Tibial nerve (tissue), 4 donors: ENCODE data around the gene ATP11A. TPM values are rescaled to one million over a fixed set of nuclear protein-coding genes. Genes with fewer than 3 reads are reported as not detected.

Experiments
- DNase-seq, 2 donors: peaks; one replicate each; pipeline ENCODE4 v3.0.0-alpha.2; 2019; ENCODE audit warnings: low spot score in 2 of 2
- H3K27ac ChIP-seq, 4 donors: fragments of 200-600 bp; sonication (generic) in 3 of 4; one replicate each; pipeline ENCODE4 v1.5.1; 2017 to 2019; ENCODE audit warnings: mild to moderate bottlenecking in 1 of 4
- H3K27me3 ChIP-seq, 2 donors: fragments of 200-600 bp; sonication (generic) in 1 of 2; one replicate each; pipeline versions ENCODE4 v1.5.1 to v1.6.0; 2017 to 2019
- H3K36me3 ChIP-seq, 3 donors: fragments of 200-600 bp; sonication (generic); one replicate each; pipeline ENCODE4 v1.5.1; 2018 to 2019
- H3K4me1 ChIP-seq, 4 donors: fragments of 200-600 bp; sonication (generic) in 3 of 4; one replicate each; pipeline ENCODE4 v1.5.1; 2017 to 2019
- H3K4me3 ChIP-seq, 4 donors: fragments of 200-600 bp; sonication (generic) in 3 of 4; one replicate each; pipeline ENCODE4 v1.5.1; 2017 to 2019; ENCODE audit warnings: mild to moderate bottlenecking in 1 of 4, moderate library complexity in 1 of 4
- H3K9me3 ChIP-seq, 4 donors: fragments of 200-600 bp; sonication (generic) in 3 of 4; one replicate each; pipeline ENCODE4 v1.5.1; 2017 to 2019
- CTCF ChIP-seq, 5 experiments: fragments of 200-600 bp in 3 of 5; fragments of 450-650 bp in 2 of 5; sonication (generic) in 3 of 5; IDR thresholded peaks; one replicate each; pipeline ENCODE4 v1.5.1; 2016 to 2019; ENCODE audit warnings: antibody characterized with exemption in 5 of 5, mild to moderate bottlenecking in 3 of 5, moderate library complexity in 2 of 5
- EP300 ChIP-seq, 2 donors: sonication (generic); formaldehyde crosslinking; IDR thresholded peaks; one replicate each; pipeline ENCODE4 v1.6.1; 2017; ENCODE audit warnings: antibody characterized with exemption in 2 of 2, mild to moderate bottlenecking in 1 of 2
- POLR2A ChIP-seq, 2 donors: fragments of 450-650 bp; IDR thresholded peaks; one replicate each; pipeline ENCODE4 v1.6.1; 2017; ENCODE audit warnings: antibody characterized with exemption in 2 of 2, mild to moderate bottlenecking in 2 of 2, moderate library complexity in 2 of 2
- WGBS, 2 donors: methylation state at CpG; one replicate each; pipeline ENCODE4 v1.1.5; 2018; 5-methylcytosine and 5-hydroxymethylcytosine counted together
- total RNA-seq, 4 donors: library from RNA; depleted of rRNA; stranded (reverse); fragments of >200 nt; gene quantifications; one replicate each; pipeline ENCODE4 v1.1.0, GENCODE V29; 2016

Gene ATP11A
- total RNA-seq, 4 donors from 2014 or later = 24.7 to 61.5 (median 35.0) TPM

- H3K9me3 ChIP-seq = no peaks in the 10 kb centered on the region
- H3K27me3 ChIP-seq = no peaks in the 10 kb centered on the region
- TF ChIP-seq CTCF (IDR thresholded peaks at IDR 0.05) (no peak), EP300 (IDR thresholded peaks at IDR 0.05) (no peak), POLR2A (IDR thresholded peaks at IDR 0.05) (no peak)
- H3K4me1 ChIP-seq = peaks cover 0 to 14% (median 4%) of the 10 kb centered on the region in 4 donors
- WGBS, 2 donors = 91 to 94% methylated on average over 34 of the region's 34 CpGs
- no peak overlapping the region for H3K27ac ChIP-seq
- peaks cover 0 to 9% (median 0%) of the 10 kb centered on the region in 3 donors for H3K36me3 ChIP-seq
- H3K4me3 ChIP-seq = no peak overlapping the region
- DNase-seq = no peak
Measured at GRCh38 chr13:112728375-112729126, 38.7 kb downstream of the ATP11A start.

GRCh38 chr13:112729408-112729807 lies 39.6 kb downstream of the ATP11A start:
- no peak for DNase-seq
- peaks cover 0 to 14% (median 4%) of the 10 kb centered on the region in 4 donors for H3K4me1 ChIP-seq
- WGBS, 2 donors = 90 to 92% methylated on average over 15 to 22 of the region's 22 CpGs

GRCh38 chr13:112730157-112730671 lies 40.4 kb downstream of the ATP11A start:
- no peak for TF ChIP-seq POLR2A (IDR thresholded peaks at IDR 0.05)
- no peak for TF ChIP-seq CTCF (IDR thresholded peaks at IDR 0.05)
- no peak for TF ChIP-seq EP300 (IDR thresholded peaks at IDR 0.05)
- 91 to 93% methylated on average over 19 to 21 of the region's 21 CpGs for WGBS, 2 donors
- Histone ChIP-seq H3K27ac (no peak overlapping the region), H3K36me3 (peaks cover 0 to 4% (median 0%) of the 10 kb centered on the region in 3 donors), H3K4me1 (peaks cover 0 to 12% (median 3%) of the 10 kb centered on the region in 4 donors), H3K9me3 (no peaks in the 10 kb centered on the region), H3K4me3 (no peak overlapping the region), H3K27me3 (no peaks in the 10 kb centered on the region)
- no peak for DNase-seq

More at GRCh38 chr13:112729408-112729807, 39.6 kb downstream of the ATP11A start:
- H3K27me3 ChIP-seq = no peaks in the 10 kb centered on the region
- TF ChIP-seq CTCF (IDR thresholded peaks at IDR 0.05) = no peak
- TF ChIP-seq POLR2A (IDR thresholded peaks at IDR 0.05) = no peak
- no peak for TF ChIP-seq EP300 (IDR thresholded peaks at IDR 0.05)
- H3K27ac ChIP-seq = no peak overlapping the region
- H3K36me3 ChIP-seq = peaks cover 0 to 9% (median 0%) of the 10 kb centered on the region in 3 donors
- H3K9me3 ChIP-seq = no peaks in the 10 kb centered on the region
- no peak overlapping the region for H3K4me3 ChIP-seq

GRCh38 chr13:112731667-112732616 lies 42.1 kb downstream of the ATP11A start:
- H3K9me3 ChIP-seq = no peaks in the 10 kb centered on the region
- H3K27me3 ChIP-seq = no peaks in the 10 kb centered on the region
- WGBS, 2 donors = 94 to 95% methylated on average over 20 of the region's 20 CpGs
- no peak overlapping the region for H3K27ac ChIP-seq
- H3K36me3 ChIP-seq = peaks cover 0 to 4% (median 0%) of the 10 kb centered on the region in 3 donors
- DNase-seq = no peak
- H3K4me3 ChIP-seq = no peak overlapping the region
- no peak for TF ChIP-seq POLR2A (IDR thresholded peaks at IDR 0.05)
- TF ChIP-seq EP300 (IDR thresholded peaks at IDR 0.05) = no peak
- no peak for TF ChIP-seq CTCF (IDR thresholded peaks at IDR 0.05)
- no peaks in the 10 kb centered on the region for H3K4me1 ChIP-seq
